Endothelial cell of umbilical vein (primary cell): Measurements from ENCODE around the gene PLEKHA5. TPM values are rescaled to one million over a fixed set of nuclear protein-coding genes. Genes with fewer than 3 reads are reported as not detected.

Experiments used
- BruUV-seq: library from RNA; stranded (reverse); fragments of 400-500 nt; replicated peaks from 2 replicates; lab custom pipeline; 2021; lab: Mats Ljungman, UMichigan
- CTCF ChIA-PET: fragments of 300-600, 350-600 bp; sonication (Branson Sonifier 250); formaldehyde crosslinking; loops from one replicate; lab custom pipeline; 2021; ENCODE audit warnings: antibody characterized with exemption, inconsistent platforms; lab: Charles Lee
- POLR2A ChIA-PET: fragments of 300-600, 350-600 bp; sonication (Branson Sonifier 250); formaldehyde crosslinking; loops from one replicate; lab custom pipeline; 2021; ENCODE audit warnings: antibody characterized with exemption, inconsistent platforms; lab: Charles Lee
- DNase-seq: peaks from one replicate; pipeline ENCODE4 v3.0.0-alpha.2; 2011; ENCODE audit warnings: low read depth, low spot score
- FAIRE-seq: peaks from 2 replicates; lab custom pipeline; 2011; peaks lifted over from hg19 to GRCh38; lab: Jason Lieb, UNC
- H2AFZ ChIP-seq: 2 replicates; pipeline ENCODE4 v1.6.0; 2012; ENCODE audit warnings: low read depth, low read length, control low read depth, inconsistent platforms
- H3K27ac ChIP-seq: 2 replicates; pipeline ENCODE4 v1.5.1; 2011; ENCODE audit warnings: low read depth, mild to moderate bottlenecking, control low read depth, low read length, moderate library complexity; ENCODE audit not compliant: insufficient read depth
- H3K27me3 ChIP-seq, 2 experiments: 2 replicates each; pipeline versions ENCODE4 v1.6.0 to v1.6.1; 2011; ENCODE audit warnings: low read length in 2 of 2, mixed read lengths in 1 of 2; ENCODE audit not compliant: control insufficient read depth in 2 of 2, insufficient read depth in 2 of 2
- H3K36me3 ChIP-seq, 2 experiments: 2 replicates in 1 of 2; 3 replicates in 1 of 2; pipeline ENCODE4 v1.5.1; 2011; ENCODE audit warnings: low read length in 2 of 2, mild to moderate bottlenecking in 1 of 2, moderate library complexity in 1 of 2; ENCODE audit not compliant: control insufficient read depth in 2 of 2, insufficient read depth in 2 of 2; ENCODE audit errors: extremely low read depth in 1 of 2
- H3K4me1 ChIP-seq: 3 replicates; pipeline ENCODE4 v1.5.1; 2011; ENCODE audit warnings: mild to moderate bottlenecking, low read length; ENCODE audit not compliant: control insufficient read depth, insufficient read depth; ENCODE audit errors: extremely low read depth
- H3K4me2 ChIP-seq: 2 replicates; pipeline ENCODE4 v1.6.1; 2011; ENCODE audit warnings: low read length, control low read depth, mixed read lengths; ENCODE audit not compliant: insufficient read depth
- H3K4me3 ChIP-seq, 3 experiments: fragments of 200-600 bp in 1 of 3; sonication (generic), shearing (Covaris generic) in 1 of 3; replicated peaks in 1 of 3; 2 replicates each; pipeline ENCODE4 v1.5.1; 2011 to 2016; ENCODE audit warnings: control low read depth in 3 of 3, low read length in 3 of 3, mild to moderate bottlenecking in 2 of 3, inconsistent platforms in 1 of 3, low read depth in 1 of 3, moderate library complexity in 1 of 3; ENCODE audit not compliant: insufficient read depth in 1 of 3
- H3K79me2 ChIP-seq: 2 replicates; pipeline ENCODE4 v1.6.0; 2012; ENCODE audit warnings: low read length, inconsistent platforms; ENCODE audit not compliant: control insufficient read depth, insufficient read depth
- H3K9ac ChIP-seq: replicated peaks from 2 replicates; pipeline ENCODE3; 2011; ENCODE audit warnings: low read length, control low read depth; ENCODE audit not compliant: insufficient read depth; ENCODE audit errors: extremely low read depth
- H3K9me1 ChIP-seq: replicated peaks from 3 replicates; pipeline ENCODE4 v1.6.0; 2011; ENCODE audit warnings: mild to moderate bottlenecking, low read length; ENCODE audit not compliant: control insufficient read depth, insufficient read depth; ENCODE audit errors: extremely low read depth
- H3K9me3 ChIP-seq: replicated peaks from 2 replicates; pipeline ENCODE4 v1.5.1; 2012; ENCODE audit warnings: low read length, inconsistent platforms; ENCODE audit not compliant: control insufficient read depth, insufficient read depth
- H4K20me1 ChIP-seq: replicated peaks from 2 replicates; pipeline ENCODE3; 2011; ENCODE audit warnings: mild to moderate bottlenecking, low read length; ENCODE audit not compliant: control insufficient read depth, insufficient read depth; ENCODE audit errors: extremely low read depth
- CTCF ChIP-seq, 2 donors: IDR thresholded peaks; 1 replicate in 1 of 2; 2 replicates in 1 of 2; pipeline ENCODE4 v1.5.1; 2011; ENCODE audit warnings: low read length in 2 of 2, mild to moderate bottlenecking in 2 of 2, moderate library complexity in 2 of 2, control low read depth in 1 of 2, inconsistent platforms in 1 of 2, low read depth in 1 of 2; ENCODE audit not compliant: insufficient read depth in 1 of 2; ENCODE audit errors: extremely low read depth in 1 of 2
- EZH2 ChIP-seq: IDR thresholded peaks from 2 replicates; pipeline ENCODE4 v1.6.1; 2012; ENCODE audit warnings: borderline replicate concordance, low read depth, mild to moderate bottlenecking, moderate library complexity, low read length, inconsistent platforms; ENCODE audit not compliant: severe bottlenecking
- FOS ChIP-seq: IDR thresholded peaks from 2 replicates; pipeline ENCODE4 v1.6.1; 2011; ENCODE audit warnings: mild to moderate bottlenecking, low read length, moderate library complexity, borderline replicate concordance; ENCODE audit not compliant: insufficient read depth
- GATA2 ChIP-seq: IDR thresholded peaks from 2 replicates; pipeline ENCODE4 v1.7.0; 2011; ENCODE audit warnings: low read depth, mild to moderate bottlenecking, moderate library complexity, mixed read lengths, low read length; ENCODE audit not compliant: insufficient read length, insufficient read depth
- JUN ChIP-seq: IDR thresholded peaks from 2 replicates; pipeline ENCODE4 v1.6.1; 2011; ENCODE audit warnings: borderline replicate concordance, low read depth; ENCODE audit not compliant: insufficient read length, insufficient read depth
- MAX ChIP-seq: IDR thresholded peaks from 2 replicates; pipeline ENCODE4 v1.6.1; 2011; ENCODE audit not compliant: insufficient read depth, insufficient read length
- MYC ChIP-seq: IDR thresholded peaks from one replicate; pipeline ENCODE4 v1.6.1; 2011; ENCODE audit warnings: mild to moderate bottlenecking, low read depth, low read length
- POLR2A ChIP-seq: IDR thresholded peaks from 2 replicates; pipeline ENCODE4 v1.6.1; 2012; ENCODE audit warnings: low read depth, mild to moderate bottlenecking, control low read depth, low read length
- POLR2AphosphoS5 ChIP-seq: IDR thresholded peaks from 2 replicates; pipeline ENCODE4 v1.6.1; 2012; ENCODE audit warnings: low read depth, mild to moderate bottlenecking, control low read depth, low read length, moderate library complexity; ENCODE audit not compliant: insufficient read depth
- dilution Hi-C: fragments of 300-500 bp; cut with MboI; formaldehyde crosslinking; loops from one replicate; pipeline ENCODE4 v1.15.0; 2019; ENCODE audit warnings: low sequenced_read_pairs; ENCODE audit not compliant: extremely low pct_ligation_motif_present
- intact Hi-C: fragments of 100-400 bp; cut with micrococcal nuclease; formaldehyde crosslinking; loops from one replicate; pipeline ENCODE4 v1.10.0; 2022
- polyA plus RNA-seq, 4 experiments: library from polyadenylated mRNA; depleted of rRNA in 3 of 4; stranded (reverse) in 3 of 4; unstranded in 1 of 4; fragments of >200 nt; gene quantifications; 2 replicates each; pipeline versions ENCODE4 v1.2.1 to v1.2.3, GENCODE V29; 2011 to 2012; ENCODE audit warnings: missing spikeins in 1 of 4
- total RNA-seq: library from RNA; stranded (reverse); gene quantifications from 2 replicates; pipeline ENCODE4 v1.2.3, GENCODE V29; 2021

Gene PLEKHA5
- total and polyA plus RNA-seq, 2 donors (not counting 3 experiments of a cell fraction or from before 2014, with no cell fraction given), result 2.5 to 12.7 TPM

- no peak for TF ChIP-seq EZH2
- TF ChIP-seq POLR2A, result no peak
- TF ChIP-seq GATA2, result no peak
- no peak for TF ChIP-seq CTCF (IDR thresholded peaks at IDR 0.05; ENCODE audit: extremely low read depth in 1 of 2, insufficient read depth in 1 of 2, low read depth in 1 of 2, low read length in 2 of 2)
- no peak for TF ChIP-seq JUN
- no peak for TF ChIP-seq MYC
- TF ChIP-seq POLR2AphosphoS5, result no peak
- no peak for TF ChIP-seq FOS
- TF ChIP-seq MAX, result no peak
- dilution Hi-C loops (no loop called here), intact Hi-C loops (no loop called here)
- H2AFZ ChIP-seq, result no peak overlapping the region
- BruUV-seq, result no TSS peak
- ChIA-PET POLR2A (no interaction called here), CTCF (no interaction called here)
- peaks cover 4% of the 10 kb centered on the region for H3K79me2 ChIP-seq
- H3K27ac ChIP-seq, result no peak overlapping the region
- no peak overlapping the region for H3K4me2 ChIP-seq
- no peaks in the 10 kb centered on the region for H3K27me3 ChIP-seq
- H3K36me3 ChIP-seq, result no peaks in the 10 kb centered on the region
- H3K4me1 ChIP-seq, result peaks cover 8% of the 10 kb centered on the region
- H4K20me1 ChIP-seq, result no peaks in the 10 kb centered on the region
- no peak overlapping the region for H3K4me3 ChIP-seq
- H3K9ac ChIP-seq, result no peak overlapping the region
- no peaks in the 10 kb centered on the region for H3K9me1 ChIP-seq
- DNase-seq (no peak), FAIRE-seq (no peak)
- no peaks in the 10 kb centered on the region for H3K9me3 ChIP-seq
Observed at GRCh38 chr12:19127270-19127669, 2.3 kb upstream of the PLEKHA5 start.
